H1 (cell line): Measurements from ENCODE around the gene MIOX.

Experiments
- CBX5 ChIP-seq: fragments of 300-800, 300-1000 bp; sonication (generic); IDR thresholded peaks from 2 replicates; pipeline ENCODE4 v1.7.1; 2016; ENCODE audit warnings: antibody characterized with exemption, low read length, low read depth
- POU5F1 ChIP-seq: IDR thresholded peaks from 2 replicates; pipeline ENCODE4 v1.6.1; 2011; ENCODE audit warnings: low read depth, mild to moderate bottlenecking, low read length, moderate library complexity
- RAD21 ChIP-seq, 2 experiments: IDR thresholded peaks in 1 of 2; conservative IDR thresholded peaks in 1 of 2; 2 replicates each; pipeline ENCODE4 v1.6.1; 2011; ENCODE audit warnings: low read depth in 2 of 2, low read length in 2 of 2, improper control_type of control experiment in 1 of 2, inconsistent platforms in 1 of 2, mild to moderate bottlenecking in 1 of 2, moderate library complexity in 1 of 2
- YY1 ChIP-seq: IDR thresholded peaks from 2 replicates; pipeline ENCODE4 v1.6.1; 2011; ENCODE audit warnings: low read depth, mild to moderate bottlenecking, low read length
- TF ChIP-seq, protein P1 (sequence below), 3 experiments: IDR thresholded peaks; 1 replicate in 2 of 3; 2 replicates in 1 of 3; pipeline versions ENCODE4 v1.5.1 to v1.6.1; 2011; ENCODE audit warnings: low read length in 3 of 3, mild to moderate bottlenecking in 3 of 3, inconsistent platforms in 2 of 3, low read depth in 1 of 3, moderate library complexity in 1 of 3; ENCODE audit not compliant: insufficient read depth in 1 of 3; ENCODE audit errors: control extremely low read depth in 1 of 3

DNA sequence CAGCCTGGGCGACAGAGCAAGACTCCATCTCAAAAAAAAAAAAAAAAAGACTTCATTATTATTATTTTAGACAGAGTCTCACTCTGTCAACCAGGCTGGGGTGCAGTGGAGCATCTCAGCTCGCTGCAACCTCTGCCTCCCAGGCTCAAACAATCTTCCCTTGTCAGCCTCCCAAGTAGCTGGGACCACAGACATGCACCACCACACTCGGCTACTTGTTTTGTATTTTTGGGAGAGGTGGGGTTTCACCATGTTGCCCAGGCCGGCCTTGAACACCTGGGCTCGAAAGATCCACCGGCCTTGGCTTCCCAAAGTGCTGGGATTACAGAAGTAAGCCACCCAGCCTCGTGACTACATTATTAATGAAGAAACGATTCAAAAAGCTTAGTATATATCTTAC lies 48.5 kb downstream of the MIOX start:
- TF ChIP-seq CBX5 = no peak
- TF ChIP-seq RAD21 (IDR thresholded peaks at IDR 0.05 in 1 of 2, conservative IDR thresholded peaks at IDR 0.05 in 1 of 2; ENCODE audit: low read depth in 2 of 2, low read length in 2 of 2) = no peak
- TF ChIP-seq, protein P1, sequence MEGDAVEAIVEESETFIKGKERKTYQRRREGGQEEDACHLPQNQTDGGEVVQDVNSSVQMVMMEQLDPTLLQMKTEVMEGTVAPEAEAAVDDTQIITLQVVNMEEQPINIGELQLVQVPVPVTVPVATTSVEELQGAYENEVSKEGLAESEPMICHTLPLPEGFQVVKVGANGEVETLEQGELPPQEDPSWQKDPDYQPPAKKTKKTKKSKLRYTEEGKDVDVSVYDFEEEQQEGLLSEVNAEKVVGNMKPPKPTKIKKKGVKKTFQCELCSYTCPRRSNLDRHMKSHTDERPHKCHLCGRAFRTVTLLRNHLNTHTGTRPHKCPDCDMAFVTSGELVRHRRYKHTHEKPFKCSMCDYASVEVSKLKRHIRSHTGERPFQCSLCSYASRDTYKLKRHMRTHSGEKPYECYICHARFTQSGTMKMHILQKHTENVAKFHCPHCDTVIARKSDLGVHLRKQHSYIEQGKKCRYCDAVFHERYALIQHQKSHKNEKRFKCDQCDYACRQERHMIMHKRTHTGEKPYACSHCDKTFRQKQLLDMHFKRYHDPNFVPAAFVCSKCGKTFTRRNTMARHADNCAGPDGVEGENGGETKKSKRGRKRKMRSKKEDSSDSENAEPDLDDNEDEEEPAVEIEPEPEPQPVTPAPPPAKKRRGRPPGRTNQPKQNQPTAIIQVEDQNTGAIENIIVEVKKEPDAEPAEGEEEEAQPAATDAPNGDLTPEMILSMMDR (IDR thresholded peaks at IDR 0.05; ENCODE audit: control extremely low read depth in 1 of 3, insufficient read depth in 1 of 3, low read depth in 1 of 3, low read length in 3 of 3) = no peak
- TF ChIP-seq POU5F1 = no peak
- no peak for TF ChIP-seq YY1
